HG03575 (cell line): ENCODE results near the gene PTGER4.
"Not testable (repeated sequence)": the region's sequence is repeated elsewhere in the genome, so short reads cannot be mapped to it uniquely, and the experiment has no call there.

Source experiments
- ATAC-seq: cut with Tn5 transposase; IDR thresholded peaks from one replicate; pipeline ENCODE4 v1.9.1; 2021; ENCODE audit not compliant: unreplicated experiment, insufficient number of reproducible peaks, low FRiP score; ENCODE audit errors: extremely low read depth

PTGER4 gene

GRCh38 chr5:40679913-40680681 is at the start of gene PTGER4:
Gene PTGER4, plus strand, starts transcription at chr5:40679915. Its CDS starts 1,079 bp downstream, at chr5:40680994.
- ATAC-seq = peak; percentile 15

- no peak for ATAC-seq
Observed at GRCh38 chr5:40630126-40630525, 49.6 kb upstream of the PTGER4 start.

GRCh38 chr5:40631236-40631635 is 48.5 kb upstream of the PTGER4 start:
- ATAC-seq = no peak

- ATAC-seq = no peak
Observed at GRCh38 chr5:40634154-40634553, 45.6 kb upstream of the PTGER4 start.

- no peak for ATAC-seq
Observed at GRCh38 chr5:40634593-40634992, 45.1 kb upstream of the PTGER4 start.

GRCh38 chr5:40639531-40639930 is 40.2 kb upstream of the PTGER4 start:
- not testable (repeated sequence) for ATAC-seq

GRCh38 chr5:40646266-40646665 is 33.4 kb upstream of the PTGER4 start:
- ATAC-seq = no peak

- no peak for ATAC-seq
Observed at GRCh38 chr5:40648150-40648549, 31.6 kb upstream of the PTGER4 start.

GRCh38 chr5:40649463-40650030 is 30.2 kb upstream of the PTGER4 start:
- ATAC-seq = no peak

- no peak for ATAC-seq
Observed at GRCh38 chr5:40651201-40651600, 28.5 kb upstream of the PTGER4 start.

GRCh38 chr5:40652441-40653220 is 27.1 kb upstream of the PTGER4 start:
- ATAC-seq = no peak

GRCh38 chr5:40653221-40654022 is 26.3 kb upstream of the PTGER4 start:
- no peak for ATAC-seq

- ATAC-seq = no peak
Observed at GRCh38 chr5:40654377-40654991, 25.2 kb upstream of the PTGER4 start.

GRCh38 chr5:40655138-40655537 is 24.6 kb upstream of the PTGER4 start:
- ATAC-seq = no peak

GRCh38 chr5:40656091-40656490 is 23.6 kb upstream of the PTGER4 start:
- not testable (repeated sequence) for ATAC-seq

- no peak for ATAC-seq
Observed at GRCh38 chr5:40656766-40657165, 22.9 kb upstream of the PTGER4 start.

GRCh38 chr5:40660751-40661150 is 19.0 kb upstream of the PTGER4 start:
- no peak for ATAC-seq

GRCh38 chr5:40665635-40666298 is 13.9 kb upstream of the PTGER4 start:
- ATAC-seq = no peak
